ENCODE results near the gene BRD7. TPM values are rescaled to one million over a fixed set of nuclear protein-coding genes. Genes with fewer than 3 reads are reported as not detected.

BRD7 gene
- total and polyA plus RNA-seq, 2 of the 4 experiments (the other 2 are of a cell fraction): 24.8 to 29.9 TPM

DNA sequence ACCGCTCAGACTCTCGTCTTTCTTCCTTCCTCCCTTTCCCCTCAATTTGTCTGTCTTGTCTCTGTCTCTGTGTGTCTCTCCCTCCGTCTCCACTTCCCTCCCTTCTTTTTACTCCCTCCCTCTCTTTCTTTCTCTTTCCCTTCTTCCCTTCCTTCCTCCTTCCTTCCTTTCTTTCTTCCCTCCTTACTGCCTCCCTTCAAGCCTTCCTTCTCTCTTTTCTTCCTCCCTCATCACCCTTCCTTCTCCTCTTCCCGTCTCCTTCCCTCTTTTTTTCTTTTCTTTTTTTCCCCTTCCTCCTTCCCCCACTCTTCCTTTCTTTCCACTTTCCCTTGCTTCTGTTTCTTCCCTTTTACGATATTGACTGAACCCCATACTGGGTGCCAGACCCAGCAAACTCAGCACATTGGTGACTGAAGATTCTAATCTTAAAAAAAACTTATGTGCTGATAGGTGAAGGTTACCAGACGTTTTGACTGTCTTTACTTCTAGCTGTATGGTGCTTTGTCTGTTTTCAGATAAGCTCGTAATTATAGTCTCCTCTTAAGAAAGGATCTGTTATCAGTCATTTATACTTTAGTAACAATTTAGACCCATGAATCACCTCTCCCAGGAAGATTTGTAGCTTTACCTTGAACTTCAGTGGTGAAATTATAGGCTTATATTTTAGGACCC lies 481 bp upstream of the BRD7 start:
- Histone ChIP-seq H3K4me1 (ENCODE audit: control insufficient read depth, insufficient read depth, low read length) (peaks cover 2% of the 10 kb centered on the region; the same call in 1 of the 2 replicates), H2BK20ac (ENCODE audit: low read depth, low read length) (peak overlapping the region; percentile 63), H2BK120ac (ENCODE audit: low read depth, low read length) (peak overlapping the region; percentile 76), H3K18ac (ENCODE audit: low read depth, low read length) (peak overlapping the region; percentile 69; the same call in 1 of the 2 replicates), H2AFZ (replicated peaks; ENCODE audit: low read length, poor library complexity) (peak overlapping the region; percentile 87), H3K4me3 (ENCODE audit: insufficient read depth, low read depth, low read length) (peak overlapping the region; percentile 88), H2BK5ac (ENCODE audit: low read depth, low read length, poor library complexity, severe bottlenecking) (peak overlapping the region; percentile 49), H3K9me1 (ENCODE audit: insufficient read depth, low read length) (no peaks in the 10 kb centered on the region), H4K91ac (ENCODE audit: insufficient read depth, low read depth, low read length) (peak overlapping the region; percentile 77), H3K27me3 (ENCODE audit: control insufficient read depth, insufficient read depth, low read length) (peaks cover 13% of the 10 kb centered on the region), H3K4me2 (ENCODE audit: low read depth, low read length) (peak overlapping the region; percentile 97), H2BK15ac (ENCODE audit: low read depth, low read length) (no peak overlapping the region), H3K27ac (ENCODE audit: insufficient read depth, low read length) (no peak overlapping the region), H3K79me1 (ENCODE audit: low read depth in 1 of 2, low read length in 2 of 2) (peaks cover 23% of the 10 kb centered on the region in 2 experiments), H3K36me3 (ENCODE audit: control insufficient read depth, insufficient read depth, low read length) (peaks cover 7% of the 10 kb centered on the region), H3K14ac (replicated peaks; ENCODE audit: low read depth, low read length) (no peak overlapping the region), H3K4ac (ENCODE audit: low read depth, low read length) (peak overlapping the region; percentile 68; the same call in 1 of the 2 replicates), H3K56ac (ENCODE audit: extremely low read depth, insufficient read depth, low read length) (no peak overlapping the region), H3K9ac (ENCODE audit: low read depth, low read length) (peak overlapping the region; percentile 67; the same call in 1 of the 2 replicates), H3K9me3 (ENCODE audit: control insufficient read depth, insufficient read depth, low read length) (no peaks in the 10 kb centered on the region), H3K23ac (ENCODE audit: low read depth, low read length) (peak overlapping the region; percentile 77; the same call in 1 of the 2 replicates), H4K8ac (ENCODE audit: low read depth in 2 of 2, low read length in 2 of 2) (peak overlapping the region; percentile 84 to 90; a peak in 3 of 4 replicates), H2AK9ac (replicated peaks; ENCODE audit: low read depth, low read length, poor library complexity) (no peak overlapping the region), H2AK5ac (ENCODE audit: low read depth, low read length) (no peak overlapping the region), H4K20me1 (ENCODE audit: insufficient read depth, low read length) (peaks cover 8% of the 10 kb centered on the region; the same call in 1 of the 2 replicates), H4K5ac (ENCODE audit: low read depth, low read length) (peak overlapping the region; percentile 49; the same call in 1 of the 2 replicates)
- TF ChIP-seq RAD21 (IDR thresholded peaks at IDR 0.05; ENCODE audit: low read length): no peak
- TF ChIP-seq, protein P1, sequence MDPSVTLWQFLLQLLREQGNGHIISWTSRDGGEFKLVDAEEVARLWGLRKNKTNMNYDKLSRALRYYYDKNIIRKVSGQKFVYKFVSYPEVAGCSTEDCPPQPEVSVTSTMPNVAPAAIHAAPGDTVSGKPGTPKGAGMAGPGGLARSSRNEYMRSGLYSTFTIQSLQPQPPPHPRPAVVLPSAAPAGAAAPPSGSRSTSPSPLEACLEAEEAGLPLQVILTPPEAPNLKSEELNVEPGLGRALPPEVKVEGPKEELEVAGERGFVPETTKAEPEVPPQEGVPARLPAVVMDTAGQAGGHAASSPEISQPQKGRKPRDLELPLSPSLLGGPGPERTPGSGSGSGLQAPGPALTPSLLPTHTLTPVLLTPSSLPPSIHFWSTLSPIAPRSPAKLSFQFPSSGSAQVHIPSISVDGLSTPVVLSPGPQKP (IDR thresholded peaks at IDR 0.05; ENCODE audit: borderline replicate concordance, low read depth, low read length): no peak
- TF ChIP-seq RCOR1 (IDR thresholded peaks at IDR 0.05; ENCODE audit: insufficient replicate concordance, low read length): no peak
- TF ChIP-seq CTCF (conservative IDR thresholded peaks at IDR 0.05; ENCODE audit: low read depth, low read length): no peak
- no peak for TF ChIP-seq BHLHE40 (IDR thresholded peaks at IDR 0.05; ENCODE audit: low read depth, low read length)
- TF ChIP-seq MXI1 (IDR thresholded peaks at IDR 0.05; ENCODE audit: borderline replicate concordance, low read depth, low read length): no peak
- TF ChIP-seq MAZ (IDR thresholded peaks at IDR 0.05; ENCODE audit: borderline replicate concordance, low read depth, low read length): no peak
- TF ChIP-seq CHD1 (IDR thresholded peaks at IDR 0.05; ENCODE audit: low read depth, low read length): no peak
- TF ChIP-seq POLR2A (IDR thresholded peaks at IDR 0.05; ENCODE audit: low read depth, low read length): no peak
- TF ChIP-seq NFE2L2 (IDR thresholded peaks at IDR 0.05; ENCODE audit: low read depth, low read length): no peak
- dilution Hi-C loops (cut with HindIII; ENCODE audit: low sequenced_read_pairs, unreplicated experiment): no loop called here
- BruUV-seq (replicated peaks): no TSS peak
- DNase-seq (no peak), ATAC-seq (ENCODE audit: low read depth) (no peak)
- ChIA-PET CTCF (interaction anchor here (0.8 to 1.5 kb wide), 5 partner anchors 8 to 344 kb away, joined by 3 to 7 read pairs (median 3); partner anchors contain the start of gene CNEP1R1), POLR2A (ENCODE audit: unreplicated experiment) (no interaction called here)
- intact Hi-C loops (cut with micrococcal nuclease): loop anchor here (5.0 kb wide), 1 partner anchor 342 kb away; the partner anchor contains the start of gene CNEP1R1
- 0 to 80% methylated on average over 1 of the region's 7 CpGs for WGBS, 2 experiments (ENCODE audit: extremely low coverage in 2 of 2, insufficient read length in 1 of 2)
- in situ Hi-C loops (cut with MboI; ENCODE audit: low sequenced_read_pairs): loop anchor here (25.0 kb wide), 1 partner anchor 282 kb away; no protein-coding TSS in a partner anchor

Data from IMR-90 (cell line).